Right lung (tissue), 5 donors: ENCODE results near the gene MAST4. TPM values are rescaled to one million over a fixed set of nuclear protein-coding genes. Genes with fewer than 3 reads are reported as not detected.

Experiments used
- DNase-seq, 2 donors: peaks; one replicate each; pipeline ENCODE4 v3.0.0-alpha.2; 2013
- polyA plus RNA-seq, 5 donors: library from polyadenylated mRNA; unstranded; fragments of 120-200 nt; gene quantifications; one replicate each; pipeline versions ENCODE4 v1.2.1 to v1.2.3, GENCODE V29; 2013; ENCODE audit warnings: inconsistent platforms in 1 of 5, low replicate concordance in 1 of 5; ENCODE audit not compliant: insufficient read length in 5 of 5, insufficient read depth in 1 of 5

MAST4 gene
- polyA plus RNA-seq, 5 donors: 33.7 to 51.2 (median 47.5) TPM

GRCh38 chr5:66602621-66603020 lies 6.4 kb downstream of the MAST4 start:
- DNase-seq: no peak

GRCh38 chr5:66603164-66603563 lies 7.0 kb downstream of the MAST4 start:
- no peak for DNase-seq

- DNase-seq: no peak
Observed at GRCh38 chr5:66603881-66604280, 7.7 kb downstream of the MAST4 start.

DNA sequence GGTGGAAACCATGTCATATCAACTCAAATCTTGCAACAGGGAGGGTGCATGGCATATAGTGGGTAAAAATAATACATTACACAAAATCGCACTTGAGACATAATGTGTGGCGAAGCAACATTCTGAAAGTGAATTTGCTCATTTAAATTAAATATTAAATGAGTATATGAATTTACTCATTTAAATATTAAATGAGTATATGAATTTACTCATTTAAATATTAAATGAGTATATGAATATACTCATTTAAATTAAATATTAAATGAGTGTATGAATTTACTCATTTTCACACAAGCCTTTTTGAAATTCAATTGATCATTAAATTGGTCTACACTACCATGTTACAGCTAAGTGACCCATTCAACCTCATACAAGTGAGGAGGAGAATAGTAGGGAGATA lies 10.5 kb downstream of the MAST4 start:
- no peak for DNase-seq

- no peak for DNase-seq
Observed at GRCh38 chr5:66608501-66608900, 12.3 kb downstream of the MAST4 start.

- no peak for DNase-seq
Observed at GRCh38 chr5:66609615-66610014, 13.4 kb downstream of the MAST4 start.

GRCh38 chr5:66612226-66612625 lies 16.0 kb downstream of the MAST4 start:
- DNase-seq: no peak

- DNase-seq: no peak
Observed at GRCh38 chr5:66615136-66615535, 18.9 kb downstream of the MAST4 start.

DNA sequence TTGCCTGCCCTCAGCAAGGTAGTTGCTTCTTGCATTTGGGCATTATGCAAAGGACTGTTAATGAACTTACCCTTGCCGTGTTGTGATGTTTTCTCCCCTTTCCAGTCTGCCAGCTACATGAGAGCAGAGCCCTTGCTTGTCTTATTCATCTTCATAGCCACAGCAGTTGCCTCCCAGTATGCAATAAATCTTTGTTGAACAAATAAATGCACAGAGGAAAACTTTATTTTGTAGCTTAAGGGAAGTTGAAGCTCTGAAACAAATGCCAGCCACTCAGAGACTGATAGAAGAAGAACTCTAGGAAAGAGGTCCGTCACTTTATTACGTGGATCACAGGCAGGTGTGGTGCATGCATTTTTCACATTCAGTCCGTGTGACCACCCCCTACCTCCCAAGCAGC lies 19.7 kb downstream of the MAST4 start:
- DNase-seq: no peak

DNA sequence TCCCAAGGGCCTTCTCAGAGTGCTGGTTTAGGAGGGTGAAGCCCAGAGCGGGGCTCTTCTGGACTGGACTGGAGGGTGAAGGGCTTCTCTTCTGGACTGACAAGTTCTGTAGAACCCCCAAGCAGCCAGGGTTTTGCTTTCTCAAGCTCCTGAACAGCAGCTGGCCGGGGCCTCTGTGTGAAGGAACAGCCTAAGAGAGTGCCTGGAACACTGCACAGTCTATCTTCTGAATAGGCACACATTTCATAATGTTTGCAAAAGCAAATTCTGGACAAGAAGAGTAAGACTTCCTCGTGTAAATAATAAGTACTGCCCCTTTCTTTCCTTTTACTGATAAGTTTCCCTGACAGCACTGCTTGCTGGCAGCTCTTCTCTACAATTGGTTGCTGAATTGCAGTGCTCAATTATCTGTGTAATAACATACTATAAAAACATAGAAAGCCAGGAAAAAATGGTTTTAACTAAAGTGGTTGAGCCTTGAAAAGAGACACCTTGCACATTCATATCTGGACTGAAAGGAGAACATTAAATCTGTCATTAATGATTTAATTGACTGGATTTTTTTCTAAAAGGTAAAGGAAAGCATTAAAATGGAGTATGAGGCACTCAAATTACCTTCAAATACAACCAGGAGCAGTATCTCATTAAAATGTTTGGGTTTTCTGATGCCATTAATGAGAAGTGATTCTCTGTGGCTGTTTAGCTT lies 20.5 kb downstream of the MAST4 start:
- no peak for DNase-seq

GRCh38 chr5:66617226-66617861 lies 21.2 kb downstream of the MAST4 start:
- no peak for DNase-seq

DNA sequence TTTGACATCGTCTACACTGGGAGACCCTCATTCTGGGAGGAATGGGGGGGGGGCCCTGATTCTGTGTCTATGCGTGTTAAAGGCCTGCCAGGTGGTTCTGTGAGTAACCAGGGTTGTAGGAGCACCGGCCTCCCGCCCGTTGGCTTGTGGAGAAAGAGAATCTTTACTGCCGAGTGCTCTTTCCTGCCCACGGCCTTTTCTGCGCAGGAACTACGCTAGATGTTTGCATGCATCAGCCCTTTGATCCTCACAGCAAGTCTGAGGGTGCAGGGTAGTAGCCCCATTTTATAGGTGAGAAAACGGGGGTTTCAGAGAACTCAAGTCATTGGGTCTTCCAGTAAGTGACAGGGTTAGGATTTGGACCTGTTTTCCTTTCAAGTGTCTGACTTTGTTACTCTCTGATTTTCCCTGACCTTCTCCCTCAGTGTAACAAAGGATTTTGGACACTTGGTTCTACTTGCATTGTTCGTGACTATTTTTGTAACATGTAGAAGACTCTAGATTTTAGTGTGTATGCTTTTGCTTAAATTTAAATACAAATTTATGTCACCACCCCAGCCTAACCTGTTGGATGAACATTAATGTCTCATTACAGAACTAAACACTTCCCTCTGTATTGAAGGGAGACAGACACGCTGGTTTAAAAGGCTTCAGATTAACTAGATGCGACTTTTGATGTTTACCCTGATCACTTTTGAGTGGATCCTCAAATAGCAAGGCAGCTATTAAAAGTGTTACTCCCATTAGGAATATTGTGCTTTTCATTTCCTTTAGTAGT lies 22.0 kb downstream of the MAST4 start:
- no peak for DNase-seq

GRCh38 chr5:66620711-66621110 lies 24.5 kb downstream of the MAST4 start:
- no peak for DNase-seq

- no peak for DNase-seq
Observed at GRCh38 chr5:66621146-66621545, 25.0 kb downstream of the MAST4 start.

- DNase-seq: peak in 1 of 2 donors; percentile 43
Observed at GRCh38 chr5:66621736-66622135, 25.5 kb downstream of the MAST4 start.

GRCh38 chr5:66628561-66628960 lies 32.4 kb downstream of the MAST4 start:
- no peak for DNase-seq

DNA sequence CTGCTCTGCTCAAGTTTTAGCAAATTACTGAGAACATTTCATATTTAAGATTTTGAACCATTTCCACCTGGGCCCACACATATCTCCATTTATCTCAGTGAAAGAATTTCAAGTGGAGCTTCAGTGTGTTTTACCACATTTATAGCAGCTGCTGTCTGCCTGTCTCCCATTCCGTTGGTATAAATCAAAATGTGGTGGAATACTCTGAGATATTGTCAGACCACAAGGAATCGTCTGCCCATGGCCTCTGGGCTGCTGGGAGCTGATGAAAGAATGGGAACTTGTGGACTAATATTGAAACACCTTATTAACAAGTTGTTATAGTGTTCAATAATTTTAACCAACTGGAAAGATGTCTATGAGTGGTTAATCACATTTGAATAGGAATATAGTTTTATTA lies 33.3 kb downstream of the MAST4 start:
- DNase-seq: no peak

DNA sequence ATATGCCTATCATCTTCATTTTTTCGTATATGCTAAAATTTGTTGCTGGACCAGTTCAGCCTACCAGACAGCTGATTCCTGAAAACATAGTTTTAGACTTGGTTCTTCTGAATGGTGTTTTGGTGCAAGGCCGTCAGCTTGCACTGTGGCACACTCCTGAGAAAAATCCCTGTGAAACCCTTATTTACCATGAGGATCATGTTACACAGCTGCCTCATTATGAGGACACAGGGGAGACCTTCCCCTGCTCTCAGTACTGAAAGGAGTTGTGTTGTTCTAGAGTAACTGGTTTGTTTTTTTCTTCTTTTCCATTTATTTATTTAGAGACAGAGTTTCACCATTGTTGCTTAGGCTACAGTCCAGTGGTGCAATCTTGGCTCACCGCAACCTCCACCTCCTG lies 37.6 kb downstream of the MAST4 start:
- no peak for DNase-seq

DNA sequence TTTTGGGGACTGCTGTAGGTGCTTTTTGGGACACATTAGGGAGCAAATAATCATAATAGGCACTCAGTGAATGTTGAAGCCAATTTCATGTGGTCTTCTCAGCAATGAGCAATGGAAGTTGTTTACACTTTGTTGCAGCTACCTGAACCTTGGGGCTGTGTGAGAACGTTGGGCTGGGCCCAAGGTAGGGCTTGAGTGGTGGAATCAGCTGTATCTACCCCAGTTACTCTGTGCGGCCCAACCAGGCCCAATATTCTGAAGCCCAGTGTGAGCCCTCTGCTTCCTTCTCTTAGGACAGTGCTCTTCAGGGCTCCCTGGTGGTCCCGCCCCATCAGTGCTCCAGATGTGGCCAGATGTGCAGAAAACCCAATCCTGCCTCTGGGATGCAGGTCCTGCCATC lies 38.4 kb downstream of the MAST4 start:
- no peak for DNase-seq

- DNase-seq: no peak
Observed at GRCh38 chr5:66637994-66638393, 41.8 kb downstream of the MAST4 start.

- DNase-seq: no peak
Observed at GRCh38 chr5:66639037-66639436, 42.8 kb downstream of the MAST4 start.

- no peak for DNase-seq
Observed at GRCh38 chr5:66642538-66642937, 46.3 kb downstream of the MAST4 start.

GRCh38 chr5:66643387-66643786 lies 47.2 kb downstream of the MAST4 start:
- DNase-seq: no peak
